GM04503 (cell line): ENCODE data around the gene KRT80.

ENCODE experiments used
- DNase-seq: peaks from one replicate; pipeline ENCODE4 v3.0.0-alpha.2; 2012; ENCODE audit warnings: low read depth

The KRT80 gene

GRCh38 chr12:52179396-52179973 is 12.3 kb downstream of the KRT80 start:
- no peak for DNase-seq

- DNase-seq = no peak
Observed at GRCh38 chr12:52178984-52179383, 12.8 kb downstream of the KRT80 start.

GRCh38 chr12:52178443-52178842 is 13.4 kb downstream of the KRT80 start:
- DNase-seq = no peak

- no peak for DNase-seq
Observed at GRCh38 chr12:52175371-52176350, 16.2 kb downstream of the KRT80 start.

- DNase-seq = no peak
Observed at GRCh38 chr12:52173526-52173925, 18.3 kb downstream of the KRT80 start.

- DNase-seq = no peak
Observed at GRCh38 chr12:52172956-52173355, 18.9 kb downstream of the KRT80 start.

- no peak for DNase-seq
Observed at GRCh38 chr12:52171950-52172512, 19.8 kb downstream of the KRT80 start.

- DNase-seq = no peak
Observed at GRCh38 chr12:52170827-52171226, 21.0 kb downstream of the KRT80 start.

- no peak for DNase-seq
Observed at GRCh38 chr12:52169886-52170285, 21.9 kb downstream of the KRT80 start.

GRCh38 chr12:52168019-52168717 is 23.6 kb downstream of the KRT80 start:
- no peak for DNase-seq

GRCh38 chr12:52167526-52167925 is 24.3 kb downstream of the KRT80 start:
- no peak for DNase-seq

- no peak for DNase-seq
Observed at GRCh38 chr12:52166672-52167071, 25.1 kb downstream of the KRT80 start.

GRCh38 chr12:52165096-52165855 is 26.5 kb downstream of the KRT80 start:
- DNase-seq = no peak

- DNase-seq = no peak
Observed at GRCh38 chr12:52164624-52165023, 27.2 kb downstream of the KRT80 start.

- no peak for DNase-seq
Observed at GRCh38 chr12:52162981-52163380, 28.8 kb downstream of the KRT80 start.

- no peak for DNase-seq
Observed at GRCh38 chr12:52160200-52160599, 31.6 kb downstream of the KRT80 start.

GRCh38 chr12:52157566-52158150 is 34.2 kb downstream of the KRT80 start:
- no peak for DNase-seq

- no peak for DNase-seq
Observed at GRCh38 chr12:52156757-52157565, 34.9 kb downstream of the KRT80 start.

GRCh38 chr12:52156311-52156710 is 35.5 kb downstream of the KRT80 start:
- no peak for DNase-seq

GRCh38 chr12:52155048-52155868 is 36.6 kb downstream of the KRT80 start:
- DNase-seq = no peak
